HEK293 (cell line): ENCODE data around the gene L3HYPDH.

ENCODE experiments used
- CTCF ChIA-PET: fragments of 350-600 bp; formaldehyde crosslinking; extraction: SDS; loops from one replicate; lab custom pipeline; 2021; ENCODE audit warnings: antibody characterized with exemption; lab: Yijun Ruan, JAX
- POLR2A ChIA-PET: fragments of 300-600 bp; formaldehyde crosslinking; extraction: SDS; loops from one replicate; lab custom pipeline; 2020; ENCODE audit warnings: antibody characterized with exemption, inconsistent platforms; lab: Yijun Ruan, JAX
- H3K27ac ChIP-seq: fragments of 200-500 bp; sonication (Bioruptor generic); 2 replicates; pipeline ENCODE4 v1.5.1; 2014; ENCODE audit warnings: low read depth, low read length, control low read depth, inconsistent platforms; ENCODE audit errors: extremely low read depth
- H3K36me3 ChIP-seq, 2 experiments: fragments of 200-500 bp in 1 of 2; sonication (Bioruptor generic) in 1 of 2; 1 replicate in 1 of 2; 2 replicates in 1 of 2; pipeline ENCODE4 v1.5.1; 2014 to 2017; ENCODE audit warnings: inconsistent platforms in 2 of 2, low read length in 2 of 2; ENCODE audit not compliant: control insufficient read depth in 2 of 2, insufficient read depth in 1 of 2
- H3K4me1 ChIP-seq: fragments of 200-500 bp; sonication (Bioruptor generic); 2 replicates; pipeline ENCODE4 v1.5.1; 2014; ENCODE audit warnings: mild to moderate bottlenecking, low read length, inconsistent platforms; ENCODE audit not compliant: control insufficient read depth, insufficient read depth
- H3K4me3 ChIP-seq: 2 replicates; pipeline ENCODE4 v1.5.1; 2011; ENCODE audit warnings: low read depth, mild to moderate bottlenecking, control low read depth, low read length, moderate library complexity
- H3K9me3 ChIP-seq: fragments of 200-500 bp; sonication (Bioruptor generic); 2 replicates; pipeline ENCODE4 v1.5.1; 2014; ENCODE audit warnings: low read depth, low read length, inconsistent platforms; ENCODE audit not compliant: control insufficient read depth, insufficient read depth
- HOXC10 ChIP-seq: sonication (generic); formaldehyde crosslinking; IDR thresholded peaks from 2 replicates; pipeline ENCODE4 v1.8.1; 2023; ENCODE audit warnings: mild to moderate bottlenecking, missing genetic modification reagents
- KLF9 ChIP-seq: fragments of 450-650 bp; formaldehyde crosslinking; IDR thresholded peaks from 2 replicates; pipeline ENCODE4 v1.5.1; 2016; ENCODE audit warnings: missing biosample characterization, missing genetic modification characterization, low read depth
- MYNN ChIP-seq: fragments of 450-650 bp; formaldehyde crosslinking; IDR thresholded peaks from 2 replicates; pipeline ENCODE4 v1.5.1; 2016; ENCODE audit warnings: missing biosample characterization, missing genetic modification characterization, borderline replicate concordance
- OSR2 ChIP-seq: fragments of 450-650 bp; formaldehyde crosslinking; IDR thresholded peaks from 2 replicates; pipeline ENCODE4 v1.5.1; 2016; ENCODE audit warnings: missing biosample characterization, missing genetic modification characterization
- TCF7L2 ChIP-seq: IDR thresholded peaks from 2 replicates; pipeline ENCODE4 v1.6.1; 2011; ENCODE audit warnings: low read depth, mild to moderate bottlenecking, inconsistent platforms, low read length, moderate library complexity, borderline replicate concordance
- ZBTB20 ChIP-seq: fragments of 450-650 bp; formaldehyde crosslinking; IDR thresholded peaks from 2 replicates; pipeline ENCODE4 v1.5.1; 2016; ENCODE audit warnings: missing biosample characterization, missing genetic modification characterization
- ZFHX2 ChIP-seq: fragments of 450-650 bp; formaldehyde crosslinking; conservative IDR thresholded peaks from 2 replicates; pipeline ENCODE4 v1.5.1; 2016; ENCODE audit warnings: missing biosample characterization, missing genetic modification characterization
- ZIC2 ChIP-seq: fragments of 450-650 bp; formaldehyde crosslinking; IDR thresholded peaks from 2 replicates; pipeline ENCODE4 v1.5.1; 2016; ENCODE audit warnings: missing biosample characterization, missing genetic modification characterization
- ZNF10 ChIP-seq: fragments of 450-650 bp; formaldehyde crosslinking; IDR thresholded peaks from 2 replicates; pipeline ENCODE4 v1.5.1; 2017; ENCODE audit warnings: missing biosample characterization, missing genetic modification characterization
- ZNF138 ChIP-seq: fragments of 450-650 bp; formaldehyde crosslinking; IDR thresholded peaks from 2 replicates; pipeline ENCODE4 v1.5.1; 2016; ENCODE audit warnings: missing biosample characterization, missing genetic modification characterization, borderline replicate concordance
- ZNF140 ChIP-seq: fragments of 450-650 bp; formaldehyde crosslinking; IDR thresholded peaks from 2 replicates; pipeline ENCODE4 v1.5.1; 2016; ENCODE audit warnings: missing biosample characterization, missing genetic modification characterization
- ZNF146 ChIP-seq: fragments of 450-650 bp; formaldehyde crosslinking; IDR thresholded peaks from 2 replicates; pipeline ENCODE4 v1.5.1; 2016; ENCODE audit warnings: missing biosample characterization, missing genetic modification characterization
- ZNF16 ChIP-seq: fragments of 450-650 bp; formaldehyde crosslinking; IDR thresholded peaks from 2 replicates; pipeline ENCODE4 v1.5.1; 2016; ENCODE audit warnings: low read depth, missing biosample characterization, missing genetic modification characterization
- ZNF274 ChIP-seq, 2 experiments: fragments of 200-500 bp in 1 of 2; fragments of 450-650 bp in 1 of 2; sonication (Bioruptor generic) in 1 of 2; formaldehyde crosslinking in 1 of 2; IDR thresholded peaks; 2 replicates each; pipeline versions ENCODE4 v1.5.1 to v1.6.1; 2014 to 2016; ENCODE audit warnings: borderline replicate concordance in 1 of 2, inconsistent platforms in 1 of 2, low read length in 1 of 2, missing biosample characterization in 1 of 2, missing genetic modification characterization in 1 of 2
- ZNF404 ChIP-seq: fragments of 450-650 bp; formaldehyde crosslinking; IDR thresholded peaks from 2 replicates; pipeline ENCODE4 v1.5.1; 2017; ENCODE audit warnings: missing biosample characterization, missing genetic modification characterization
- ZNF433 ChIP-seq: fragments of 450-650 bp; formaldehyde crosslinking; IDR thresholded peaks from 2 replicates; pipeline ENCODE4 v1.5.1; 2016; ENCODE audit warnings: missing biosample characterization, missing genetic modification characterization, low read depth
- ZNF549 ChIP-seq: fragments of 450-650 bp; IDR thresholded peaks from 2 replicates; pipeline ENCODE4 v1.5.1; 2018; ENCODE audit warnings: missing biosample characterization, missing genetic modification characterization, mild to moderate bottlenecking, inconsistent platforms, moderate library complexity
- ZNF585B ChIP-seq: fragments of 450-650 bp; formaldehyde crosslinking; IDR thresholded peaks from 2 replicates; pipeline ENCODE4 v1.5.1; 2016; ENCODE audit warnings: missing biosample characterization, missing genetic modification characterization
- ZNF596 ChIP-seq: fragments of 450-650 bp; IDR thresholded peaks from 2 replicates; pipeline ENCODE4 v1.5.0; 2018; ENCODE audit warnings: missing biosample characterization, mild to moderate bottlenecking, missing genetic modification characterization, moderate library complexity
- ZNF600 ChIP-seq: fragments of 450-650 bp; formaldehyde crosslinking; IDR thresholded peaks from 2 replicates; pipeline ENCODE4 v1.5.1; 2016; ENCODE audit warnings: missing biosample characterization, missing genetic modification characterization
- ZNF610 ChIP-seq: fragments of 450-650 bp; formaldehyde crosslinking; IDR thresholded peaks from 2 replicates; pipeline ENCODE4 v1.5.1; 2016; ENCODE audit warnings: missing biosample characterization, missing genetic modification characterization, borderline replicate concordance
- ZNF623 ChIP-seq: fragments of 450-650 bp; formaldehyde crosslinking; IDR thresholded peaks from 2 replicates; pipeline ENCODE4 v1.5.1; 2016; ENCODE audit warnings: missing biosample characterization, missing genetic modification characterization
- ZNF626 ChIP-seq: fragments of 450-650 bp; sonication (Bioruptor Pico); formaldehyde crosslinking; IDR thresholded peaks from 2 replicates; pipeline ENCODE4 v1.5.1; 2018; ENCODE audit warnings: missing biosample characterization, missing genetic modification characterization, inconsistent platforms
- ZNF670 ChIP-seq: fragments of 450-650 bp; formaldehyde crosslinking; IDR thresholded peaks from 2 replicates; pipeline ENCODE4 v1.5.1; 2016; ENCODE audit warnings: missing biosample characterization, missing genetic modification characterization, low read depth
- ZNF677 ChIP-seq: fragments of 450-650 bp; IDR thresholded peaks from 2 replicates; pipeline ENCODE4 v1.5.0; 2018; ENCODE audit warnings: missing biosample characterization, mild to moderate bottlenecking, missing genetic modification characterization, moderate library complexity
- ZNF747 ChIP-seq: fragments of 450-650 bp; formaldehyde crosslinking; IDR thresholded peaks from 2 replicates; pipeline ENCODE4 v1.5.1; 2016; ENCODE audit warnings: missing biosample characterization, missing genetic modification characterization
- ZSCAN23 ChIP-seq: fragments of 450-650 bp; formaldehyde crosslinking; IDR thresholded peaks from 2 replicates; pipeline ENCODE4 v1.5.1; 2016; ENCODE audit warnings: missing biosample characterization, missing genetic modification characterization
- TF ChIP-seq, protein P1 (sequence below): fragments of 450-650 bp; formaldehyde crosslinking; IDR thresholded peaks from 2 replicates; pipeline ENCODE4 v1.5.1; 2016; ENCODE audit warnings: missing biosample characterization, missing genetic modification characterization
- TF ChIP-seq, protein P2 (sequence below): fragments of 450-650 bp; formaldehyde crosslinking; IDR thresholded peaks from 2 replicates; pipeline ENCODE4 v1.5.1; 2017; ENCODE audit warnings: missing biosample characterization, missing genetic modification characterization

L3HYPDH gene

DNA sequence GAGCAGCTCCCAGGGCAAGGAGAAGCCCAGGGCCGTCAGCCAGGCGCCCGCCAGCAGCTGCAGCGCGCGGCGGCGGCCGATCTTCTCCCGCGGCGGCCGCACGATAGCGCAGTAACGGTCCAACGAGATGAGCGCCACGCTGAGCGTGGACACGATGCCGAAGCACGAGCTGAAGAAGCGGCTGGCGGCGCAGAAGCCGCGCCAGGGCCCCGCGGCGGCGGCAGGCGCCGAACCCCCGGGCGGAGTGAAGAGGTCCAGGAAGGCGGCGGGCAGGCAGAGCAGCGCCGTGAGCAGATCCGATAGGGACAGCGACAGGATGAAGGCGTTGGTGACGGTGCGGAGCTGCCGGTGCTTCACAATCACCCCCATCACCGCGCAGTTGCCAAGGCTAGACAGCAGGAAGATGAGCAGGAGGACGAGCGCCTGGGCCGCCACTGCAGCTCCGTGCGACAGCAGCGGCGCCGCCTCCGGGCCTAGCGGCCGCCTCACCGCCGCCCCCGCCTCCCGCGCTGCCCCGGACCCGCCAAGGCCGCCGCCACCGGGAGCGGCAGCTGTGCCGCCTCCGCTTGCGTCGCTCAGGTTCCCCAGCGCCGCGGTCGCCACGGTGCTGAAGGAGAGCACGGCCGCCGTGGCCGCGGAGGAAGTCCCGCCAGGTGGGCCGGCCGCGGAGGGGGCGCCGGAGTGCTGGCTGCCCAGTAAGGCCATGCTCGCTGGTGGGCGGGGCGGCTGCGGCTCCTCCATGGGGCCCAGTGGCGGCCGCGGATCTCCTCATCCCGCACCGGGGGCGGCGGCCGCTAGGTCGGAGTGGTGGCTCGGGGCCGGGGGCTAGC is 19.5 kb downstream of the L3HYPDH start:
- peaks cover 14 to 77% of the 10 kb centered on the region in 2 experiments for H3K36me3 ChIP-seq
- peak overlapping the region; percentile 30 for H3K4me3 ChIP-seq
- ChIA-PET CTCF (interaction anchor here (0.5 to 1.0 kb wide), 2 partner anchors 19 to 338 kb away, joined by 3 to 4 read pairs; partner anchors contain the start of genes JKAMP and L3HYPDH), POLR2A (interaction anchor here (3.3 kb wide), 1 partner anchor 19 kb away, joined by 18 read pairs; the partner anchor contains the start of genes JKAMP and L3HYPDH)
- TF ChIP-seq ZNF138 = no peak
- H3K4me1 ChIP-seq = no peaks in the 10 kb centered on the region
- H3K9me3 ChIP-seq = no peaks in the 10 kb centered on the region
- H3K27ac ChIP-seq = peak overlapping the region; percentile 37; the same call in 1 of the 2 replicates

DNA sequence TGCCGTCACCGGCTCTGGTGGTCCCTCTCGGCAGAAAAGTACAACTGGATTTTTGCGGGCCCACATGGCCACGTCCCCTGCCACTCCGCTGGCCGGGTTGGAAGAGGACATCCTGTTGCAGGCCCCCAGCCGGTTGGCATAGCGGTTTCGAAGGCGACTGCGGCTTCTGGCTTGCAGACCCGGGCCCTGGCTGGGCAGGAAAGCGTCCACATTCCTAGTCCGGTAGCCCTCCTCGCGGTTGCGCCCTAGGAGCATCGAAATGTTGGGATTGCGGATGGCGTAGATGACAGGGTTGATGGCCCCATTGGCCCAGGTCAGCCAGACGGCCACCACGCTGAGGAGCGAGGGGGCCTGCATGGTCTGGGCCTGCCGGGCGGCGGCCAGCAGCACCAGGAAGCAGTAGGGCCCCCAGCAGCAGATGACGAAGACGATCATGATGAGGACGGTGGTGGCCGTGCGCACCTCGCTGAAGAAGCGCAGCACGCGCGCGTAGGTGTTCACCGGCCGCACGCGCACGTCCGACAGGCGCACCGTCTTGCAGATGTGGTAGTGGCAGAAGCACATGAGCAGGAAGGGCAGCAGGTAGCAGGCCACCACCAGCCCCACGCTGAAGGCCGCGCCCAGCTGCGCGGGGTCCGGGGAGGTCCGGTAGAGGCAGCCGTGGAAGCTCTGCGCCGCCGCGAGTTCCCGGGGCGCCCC is 20.3 kb downstream of the L3HYPDH start:
- POLR2A ChIA-PET = interaction anchor here (3.3 kb wide), 1 partner anchor 20 kb away, joined by 18 read pairs; the partner anchor contains the start of genes JKAMP and L3HYPDH
- H3K36me3 ChIP-seq = peaks cover 14 to 77% of the 10 kb centered on the region in 2 experiments
- no peaks in the 10 kb centered on the region for H3K9me3 ChIP-seq
- no peaks in the 10 kb centered on the region for H3K4me1 ChIP-seq
- CTCF ChIA-PET = interaction anchor here (1.0 kb wide), 2 partner anchors 20 to 43 kb away, joined by 4 read pairs; partner anchors contain the start of genes JKAMP and L3HYPDH
- TF ChIP-seq ZNF146 (tag by site-specific recombination) (no peak), ZNF747 (no peak), ZNF10 (tag by site-specific recombination) (no peak), ZNF626 (tag by site-specific recombination) (no peak), ZFHX2 (tag by site-specific recombination) (no peak), ZNF596 (tag by site-specific recombination) (no peak), ZNF623 (tag by site-specific recombination) (no peak), OSR2 (tag by site-specific recombination) (no peak), ZNF433 (no peak), TCF7L2 (no peak), ZNF610 (no peak), MYNN (tag by site-specific recombination) (no peak), ZBTB20 (no peak), ZNF600 (no peak), ZNF677 (tag by site-specific recombination) (no peak)
- H3K4me3 ChIP-seq = no peak overlapping the region
- no peak overlapping the region; the same call in 1 of the 2 replicates for H3K27ac ChIP-seq

DNA sequence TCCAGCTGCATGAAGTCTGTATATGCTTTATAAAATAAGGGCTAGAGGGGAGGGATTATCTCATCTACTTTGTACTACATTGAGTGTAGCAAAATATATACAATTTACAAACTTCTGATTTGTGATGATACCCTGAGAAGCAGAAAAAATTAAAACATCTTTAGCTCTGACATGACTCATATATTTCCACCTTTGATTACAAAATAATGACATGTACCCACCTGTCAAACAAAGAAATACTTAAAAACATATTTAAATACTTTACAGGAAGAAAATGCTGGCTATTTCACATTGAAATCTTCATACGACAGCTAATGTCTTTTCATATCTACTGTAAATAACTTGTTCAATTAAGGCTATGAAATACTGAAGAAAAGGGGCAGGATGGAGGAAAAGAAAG is 22.3 kb downstream of the L3HYPDH start:
- H3K9me3 ChIP-seq = no peaks in the 10 kb centered on the region
- POLR2A ChIA-PET = no interaction called here
- peaks cover 25 to 74% of the 10 kb centered on the region in 2 experiments for H3K36me3 ChIP-seq
- no peaks in the 10 kb centered on the region for H3K4me1 ChIP-seq
- no peak overlapping the region for H3K4me3 ChIP-seq
- CTCF ChIA-PET = interaction anchor here (1.0 kb wide), 1 partner anchor 14 kb away, joined by 3 read pairs; no protein-coding TSS in a partner anchor
- H3K27ac ChIP-seq = no peak overlapping the region
- no peak for TF ChIP-seq ZNF549 (tag by site-specific recombination)
- TF ChIP-seq ZNF16 (tag by site-specific recombination) = no peak
- TF ChIP-seq ZSCAN23 = no peak
- no peak for TF ChIP-seq ZNF146 (tag by site-specific recombination)
- TF ChIP-seq ZIC2 (tag by site-specific recombination) = no peak
- TF ChIP-seq ZNF404 (tag by site-specific recombination) = no peak
- TF ChIP-seq, protein P1, sequence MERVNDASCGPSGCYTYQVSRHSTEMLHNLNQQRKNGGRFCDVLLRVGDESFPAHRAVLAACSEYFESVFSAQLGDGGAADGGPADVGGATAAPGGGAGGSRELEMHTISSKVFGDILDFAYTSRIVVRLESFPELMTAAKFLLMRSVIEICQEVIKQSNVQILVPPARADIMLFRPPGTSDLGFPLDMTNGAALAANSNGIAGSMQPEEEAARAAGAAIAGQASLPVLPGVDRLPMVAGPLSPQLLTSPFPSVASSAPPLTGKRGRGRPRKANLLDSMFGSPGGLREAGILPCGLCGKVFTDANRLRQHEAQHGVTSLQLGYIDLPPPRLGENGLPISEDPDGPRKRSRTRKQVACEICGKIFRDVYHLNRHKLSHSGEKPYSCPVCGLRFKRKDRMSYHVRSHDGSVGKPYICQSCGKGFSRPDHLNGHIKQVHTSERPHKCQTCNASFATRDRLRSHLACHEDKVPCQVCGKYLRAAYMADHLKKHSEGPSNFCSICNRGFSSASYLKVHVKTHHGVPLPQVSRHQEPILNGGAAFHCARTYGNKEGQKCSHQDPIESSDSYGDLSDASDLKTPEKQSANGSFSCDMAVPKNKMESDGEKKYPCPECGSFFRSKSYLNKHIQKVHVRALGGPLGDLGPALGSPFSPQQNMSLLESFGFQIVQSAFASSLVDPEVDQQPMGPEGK (tag by site-specific recombination) = no peak
- TF ChIP-seq ZNF670 (tag by site-specific recombination) = no peak
- no peak for TF ChIP-seq HOXC10
- no peak for TF ChIP-seq ZNF585B (tag by site-specific recombination)
- TF ChIP-seq, protein P2, sequence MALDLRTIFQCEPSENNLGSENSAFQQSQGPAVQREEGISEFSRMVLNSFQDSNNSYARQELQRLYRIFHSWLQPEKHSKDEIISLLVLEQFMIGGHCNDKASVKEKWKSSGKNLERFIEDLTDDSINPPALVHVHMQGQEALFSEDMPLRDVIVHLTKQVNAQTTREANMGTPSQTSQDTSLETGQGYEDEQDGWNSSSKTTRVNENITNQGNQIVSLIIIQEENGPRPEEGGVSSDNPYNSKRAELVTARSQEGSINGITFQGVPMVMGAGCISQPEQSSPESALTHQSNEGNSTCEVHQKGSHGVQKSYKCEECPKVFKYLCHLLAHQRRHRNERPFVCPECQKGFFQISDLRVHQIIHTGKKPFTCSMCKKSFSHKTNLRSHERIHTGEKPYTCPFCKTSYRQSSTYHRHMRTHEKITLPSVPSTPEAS (tag by site-specific recombination) = no peak
- no peak for TF ChIP-seq KLF9
- TF ChIP-seq ZNF274 (IDR thresholded peaks at IDR 0.05; ENCODE audit: low read length) = no peak
- no peak for TF ChIP-seq ZNF274 (tag by site-specific recombination; IDR thresholded peaks at IDR 0.05; ENCODE audit: borderline replicate concordance)
- no peak for TF ChIP-seq ZNF140 (tag by site-specific recombination)
